Vagina (tissue), 2 donors: ENCODE results near the gene GKN1.

ENCODE experiments used
- CTCF ChIP-seq, 3 experiments: fragments of 450-650 bp in 2 of 3; fragments of 200-600 bp in 1 of 3; sonication (generic) in 1 of 3; IDR thresholded peaks; one replicate each; pipeline ENCODE4 v1.5.1; 2017 to 2019; ENCODE audit warnings: antibody characterized with exemption in 3 of 3, mild to moderate bottlenecking in 2 of 3, moderate library complexity in 2 of 3
- POLR2A ChIP-seq, 2 donors: fragments of 450-650 bp; IDR thresholded peaks; one replicate each; pipeline ENCODE4 v1.6.1; 2017; ENCODE audit warnings: antibody characterized with exemption in 2 of 2, mild to moderate bottlenecking in 2 of 2, moderate library complexity in 2 of 2
- POLR2AphosphoS5 ChIP-seq, 2 donors: sonication (generic); formaldehyde crosslinking; IDR thresholded peaks; one replicate each; pipeline ENCODE4 v1.9.0; 2017; ENCODE audit warnings: antibody characterized with exemption in 2 of 2, mild to moderate bottlenecking in 2 of 2, low read depth in 1 of 2; ENCODE audit not compliant: insufficient read depth in 1 of 2

GRCh38 chr2:69012310-69013141 lies 38.1 kb downstream of the GKN1 start:
- peak; percentile 63 to 90 (median 84) for TF ChIP-seq CTCF (IDR thresholded peaks at IDR 0.05)
- TF ChIP-seq POLR2A (IDR thresholded peaks at IDR 0.05) = no peak
- no peak for TF ChIP-seq POLR2AphosphoS5 (IDR thresholded peaks at IDR 0.05; ENCODE audit: insufficient read depth in 1 of 2, low read depth in 1 of 2)
